SIG-M5 treated with dmso at 0.1 percent for 504 hours (cell line): Measurements from ENCODE around the gene F2R.
A peak's percentile ranks its signal among the peaks of the same experiment; 100 is the strongest.
"Not testable (repeated sequence)": the region's sequence is repeated elsewhere in the genome, so short reads cannot be mapped to it uniquely, and the experiment has no call there.

Experiments
- DNase-seq: peaks from one replicate; lab custom pipeline; 2025; ENCODE audit not compliant: unreplicated experiment; lab: John Stamatoyannopoulos, UW

Gene F2R

DNA sequence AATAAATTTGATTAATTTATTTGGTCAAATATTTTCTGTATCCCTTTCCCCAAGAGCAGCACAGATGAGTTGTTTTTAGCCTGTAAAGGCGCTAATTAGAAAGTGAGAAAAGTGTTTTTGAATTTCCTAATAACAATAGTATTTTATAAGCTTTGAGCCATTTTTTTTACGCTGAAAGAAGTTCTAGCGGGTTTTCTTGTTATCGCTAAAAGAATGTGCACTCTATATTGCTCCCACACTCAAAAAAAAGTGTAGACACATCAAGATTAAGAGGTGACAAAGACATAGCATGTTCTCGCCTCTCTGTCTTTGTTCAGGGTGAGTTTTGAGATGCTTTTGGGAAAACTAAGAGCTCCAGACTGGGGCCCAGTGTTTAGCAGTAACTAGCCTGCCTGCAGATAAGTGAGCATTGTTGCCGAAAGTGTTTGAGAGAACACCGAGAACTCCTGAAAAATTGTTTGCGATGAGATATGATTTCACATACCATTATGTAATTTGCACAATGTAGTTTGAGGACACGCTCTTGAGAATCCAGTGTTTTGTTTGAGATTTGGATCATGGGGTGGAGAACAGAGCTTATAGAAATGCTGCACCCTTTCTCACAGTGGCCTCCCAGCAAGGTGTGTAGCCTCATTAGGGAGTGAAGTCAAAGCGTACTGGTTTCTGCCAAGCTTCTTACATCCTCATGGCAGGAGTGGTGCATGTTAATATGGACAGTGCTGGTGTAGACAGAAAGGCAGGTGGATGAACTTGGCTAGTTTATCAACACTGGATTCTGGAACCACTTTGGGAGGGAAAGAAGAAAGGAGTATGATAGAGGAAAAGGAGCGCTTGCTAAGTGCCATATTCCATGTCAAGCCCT, 1.5 kb downstream of the F2R start:
- DNase-seq, result no peak

DNA sequence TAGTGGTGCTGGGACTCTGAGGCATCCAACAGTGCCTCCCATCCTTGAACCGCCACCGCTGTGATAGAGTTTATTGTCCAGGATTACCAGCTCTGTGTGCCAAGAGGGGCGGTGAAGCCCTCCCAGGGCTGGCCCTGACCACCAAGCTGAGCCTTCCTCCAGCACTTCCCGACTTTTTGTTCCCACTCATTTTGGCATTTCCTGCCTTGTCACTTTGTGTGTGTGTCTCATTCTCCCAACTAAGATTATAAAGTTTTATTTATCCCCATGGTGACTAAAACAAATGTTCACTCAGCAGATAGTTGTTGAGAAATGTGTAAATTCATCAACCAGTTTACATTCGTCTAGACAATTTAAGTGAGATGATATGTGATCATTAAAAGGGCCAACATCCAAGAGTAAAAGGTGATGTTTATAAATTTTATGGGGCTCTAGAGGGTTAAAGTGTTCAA, 2.5 kb downstream of the F2R start:
- DNase-seq, result no peak

DNA sequence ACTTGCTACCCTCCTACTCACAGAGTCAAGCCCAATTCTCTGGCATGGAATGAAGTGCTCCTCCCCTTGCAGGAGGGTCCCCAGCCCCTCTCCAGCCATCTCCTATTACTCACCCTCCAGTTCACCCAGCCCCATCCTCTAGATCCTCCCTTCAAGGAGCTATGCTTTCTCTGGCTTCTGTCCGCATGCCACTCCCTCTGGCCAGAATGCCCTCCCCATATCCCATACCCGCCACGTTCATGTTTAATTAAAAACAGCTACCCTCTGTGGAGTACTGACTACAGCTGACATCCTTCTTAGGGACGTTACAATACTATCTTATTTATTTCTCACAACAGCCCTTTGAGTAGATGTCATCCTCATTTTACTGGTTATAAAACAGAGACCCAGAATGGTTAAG, 3.0 kb downstream of the F2R start:
- no peak for DNase-seq

DNA sequence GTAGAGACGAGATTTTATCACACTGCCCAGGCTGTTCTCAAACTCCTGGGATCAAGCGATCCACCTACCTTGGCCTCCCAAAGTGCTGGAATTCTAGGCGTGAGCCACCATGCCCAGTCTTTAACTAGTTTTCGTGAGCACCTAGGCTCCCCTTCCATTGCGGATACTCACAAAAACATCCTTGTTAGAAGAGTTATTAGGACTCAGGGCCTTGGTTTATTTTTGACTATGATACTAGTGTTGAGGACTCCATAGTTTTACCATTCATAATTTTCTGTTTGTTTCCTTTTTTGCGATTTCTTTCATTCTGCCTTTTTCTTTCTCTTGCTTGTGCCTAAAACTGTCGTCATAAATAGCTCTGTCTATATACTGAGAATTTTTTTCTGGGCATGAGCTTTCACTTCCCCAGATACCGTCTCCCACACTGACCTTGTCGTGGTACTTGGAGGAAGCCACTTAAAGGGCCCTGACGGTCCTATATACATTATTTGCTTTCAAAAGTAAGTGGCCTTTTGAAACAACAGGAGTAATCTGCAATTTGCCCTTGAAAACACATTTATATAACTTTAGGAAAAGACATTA, 5.2 kb downstream of the F2R start:
- peak; percentile 78 for DNase-seq

DNA sequence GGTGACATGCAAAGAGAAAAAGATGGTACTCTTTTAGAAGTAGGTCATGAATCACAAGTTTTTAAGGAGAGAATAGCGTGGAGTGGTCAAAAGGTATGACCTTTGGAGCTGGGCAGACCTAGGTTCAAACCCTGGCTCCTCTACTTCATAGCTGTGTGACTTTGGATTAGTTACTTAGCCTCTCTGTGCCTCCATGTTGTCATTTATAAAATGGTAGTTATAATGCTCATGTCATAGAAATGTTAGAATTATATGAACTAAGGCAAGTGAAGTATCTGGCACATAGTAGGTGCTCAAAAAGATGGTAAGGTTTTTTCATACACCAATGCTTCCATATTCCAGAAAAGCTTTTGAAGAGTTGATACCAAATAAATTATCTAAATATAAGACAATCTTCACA, 7.3 kb downstream of the F2R start:
- no peak for DNase-seq

DNA sequence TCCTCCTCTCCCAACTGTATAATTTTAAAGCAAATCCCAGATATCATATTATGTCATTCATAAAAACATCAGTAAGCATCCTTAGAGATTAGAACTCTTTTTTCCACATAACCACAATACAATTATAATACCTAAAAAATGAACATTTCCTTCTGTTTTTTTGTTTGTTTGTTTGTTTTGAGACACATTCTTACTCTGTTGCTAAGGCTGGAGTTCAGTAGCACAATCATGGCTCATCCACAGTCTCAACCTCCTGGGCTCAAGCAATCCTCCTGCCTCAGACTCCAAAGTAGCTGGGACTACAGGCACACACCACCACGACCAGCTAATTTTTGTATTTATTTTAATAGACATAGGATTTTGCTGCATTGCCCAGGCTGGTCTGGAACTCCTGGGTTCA, 8.0 kb downstream of the F2R start:
- DNase-seq, result no peak

DNA sequence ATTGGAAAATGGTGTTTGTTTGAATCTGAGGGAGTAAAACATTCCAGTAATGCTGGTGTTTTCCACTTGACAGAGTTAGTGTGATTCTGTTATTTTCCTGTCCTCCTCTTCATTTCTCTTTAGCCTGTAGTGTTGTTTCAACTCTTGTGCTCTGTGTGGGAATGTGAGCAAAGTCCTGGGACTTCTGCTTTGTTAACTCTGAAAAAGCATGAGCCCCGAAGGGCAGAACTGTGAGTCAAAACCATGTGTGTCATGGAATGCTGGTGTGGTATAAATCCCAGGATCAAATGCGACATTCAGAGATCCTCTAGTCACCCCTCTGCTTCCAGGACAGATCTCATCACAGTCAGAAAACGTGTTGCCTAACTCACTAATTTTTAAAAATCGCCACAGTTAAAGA, 8.9 kb downstream of the F2R start:
- DNase-seq, result no peak

DNA sequence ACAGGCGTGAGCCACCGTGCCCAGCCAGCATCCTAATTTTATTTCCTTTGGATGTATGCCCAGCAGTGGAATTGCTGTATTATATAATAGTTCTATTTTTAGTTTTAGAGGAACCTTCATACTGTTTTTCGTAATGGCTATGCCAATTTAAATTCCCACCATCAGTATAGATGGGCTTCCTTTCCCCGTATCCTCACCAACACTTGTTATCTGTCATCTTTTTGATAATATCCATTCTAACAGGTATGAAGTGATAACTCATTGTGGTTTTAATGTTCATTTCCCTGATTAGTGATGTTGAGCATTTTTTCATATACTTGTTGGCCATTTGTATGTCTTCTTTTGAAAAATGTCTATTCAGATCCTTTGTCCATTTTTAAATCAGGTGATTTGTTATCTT, 13.0 kb downstream of the F2R start:
- no peak for DNase-seq

DNA sequence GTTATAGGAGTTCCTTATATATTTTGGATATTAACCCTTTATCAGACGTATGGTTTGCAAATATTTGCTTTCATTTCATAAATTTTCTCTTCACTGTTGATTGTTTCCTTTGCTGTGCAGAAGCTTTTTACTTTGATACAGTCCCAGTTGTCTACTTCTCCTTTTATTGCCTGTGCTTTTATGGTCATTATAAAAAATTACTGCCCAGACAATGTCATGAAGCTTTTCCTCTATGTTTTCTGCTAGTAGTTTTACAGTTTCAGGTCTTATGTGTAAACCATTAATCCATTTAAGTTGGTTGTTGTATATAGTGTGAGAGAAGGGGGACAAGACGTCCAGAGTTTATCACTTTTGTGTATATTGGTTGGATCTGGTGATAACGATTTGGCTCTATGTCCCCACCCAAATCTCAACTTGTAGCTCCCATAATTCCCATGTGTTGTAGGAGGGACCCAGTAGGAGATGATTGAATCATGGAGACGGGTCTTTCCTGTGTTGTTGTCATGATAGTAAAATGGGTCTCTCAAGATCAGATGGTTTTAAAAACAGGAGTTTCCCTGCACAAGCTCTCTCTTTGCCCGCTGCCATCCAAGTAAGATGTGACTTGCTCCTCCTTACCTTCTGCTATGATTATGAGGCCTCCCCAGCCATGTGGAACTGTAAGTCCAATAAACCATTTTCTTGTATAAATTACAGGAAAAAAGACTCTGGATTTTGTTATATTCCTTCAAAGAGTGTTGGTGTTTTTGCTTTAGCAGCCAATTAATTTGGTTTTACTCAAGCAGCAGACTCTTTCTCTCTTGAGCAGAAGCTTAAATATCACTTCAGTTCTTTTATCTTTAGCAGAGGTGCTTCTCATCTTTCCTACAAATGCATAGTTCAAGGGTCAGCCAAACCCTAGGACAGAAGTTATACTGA, 13.7 kb downstream of the F2R start:
- DNase-seq, result no peak

DNA sequence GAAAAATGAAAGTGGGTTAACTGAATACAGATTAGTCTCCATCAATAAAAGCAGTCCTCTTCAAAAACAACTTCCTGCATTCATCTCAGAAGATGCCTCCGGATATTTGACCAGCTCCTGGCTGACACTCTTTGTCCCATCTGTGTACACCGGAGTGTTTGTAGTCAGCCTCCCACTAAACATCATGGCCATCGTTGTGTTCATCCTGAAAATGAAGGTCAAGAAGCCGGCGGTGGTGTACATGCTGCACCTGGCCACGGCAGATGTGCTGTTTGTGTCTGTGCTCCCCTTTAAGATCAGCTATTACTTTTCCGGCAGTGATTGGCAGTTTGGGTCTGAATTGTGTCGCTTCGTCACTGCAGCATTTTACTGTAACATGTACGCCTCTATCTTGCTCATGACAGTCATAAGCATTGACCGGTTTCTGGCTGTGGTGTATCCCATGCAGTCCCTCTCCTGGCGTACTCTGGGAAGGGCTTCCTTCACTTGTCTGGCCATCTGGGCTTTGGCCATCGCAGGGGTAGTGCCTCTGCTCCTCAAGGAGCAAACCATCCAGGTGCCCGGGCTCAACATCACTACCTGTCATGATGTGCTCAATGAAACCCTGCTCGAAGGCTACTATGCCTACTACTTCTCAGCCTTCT, 16.6 kb downstream of the F2R start:
- no peak for DNase-seq

DNA sequence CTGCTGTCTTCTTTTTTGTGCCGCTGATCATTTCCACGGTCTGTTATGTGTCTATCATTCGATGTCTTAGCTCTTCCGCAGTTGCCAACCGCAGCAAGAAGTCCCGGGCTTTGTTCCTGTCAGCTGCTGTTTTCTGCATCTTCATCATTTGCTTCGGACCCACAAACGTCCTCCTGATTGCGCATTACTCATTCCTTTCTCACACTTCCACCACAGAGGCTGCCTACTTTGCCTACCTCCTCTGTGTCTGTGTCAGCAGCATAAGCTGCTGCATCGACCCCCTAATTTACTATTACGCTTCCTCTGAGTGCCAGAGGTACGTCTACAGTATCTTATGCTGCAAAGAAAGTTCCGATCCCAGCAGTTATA, 17.1 kb downstream of the F2R start:
- no peak for DNase-seq

DNA sequence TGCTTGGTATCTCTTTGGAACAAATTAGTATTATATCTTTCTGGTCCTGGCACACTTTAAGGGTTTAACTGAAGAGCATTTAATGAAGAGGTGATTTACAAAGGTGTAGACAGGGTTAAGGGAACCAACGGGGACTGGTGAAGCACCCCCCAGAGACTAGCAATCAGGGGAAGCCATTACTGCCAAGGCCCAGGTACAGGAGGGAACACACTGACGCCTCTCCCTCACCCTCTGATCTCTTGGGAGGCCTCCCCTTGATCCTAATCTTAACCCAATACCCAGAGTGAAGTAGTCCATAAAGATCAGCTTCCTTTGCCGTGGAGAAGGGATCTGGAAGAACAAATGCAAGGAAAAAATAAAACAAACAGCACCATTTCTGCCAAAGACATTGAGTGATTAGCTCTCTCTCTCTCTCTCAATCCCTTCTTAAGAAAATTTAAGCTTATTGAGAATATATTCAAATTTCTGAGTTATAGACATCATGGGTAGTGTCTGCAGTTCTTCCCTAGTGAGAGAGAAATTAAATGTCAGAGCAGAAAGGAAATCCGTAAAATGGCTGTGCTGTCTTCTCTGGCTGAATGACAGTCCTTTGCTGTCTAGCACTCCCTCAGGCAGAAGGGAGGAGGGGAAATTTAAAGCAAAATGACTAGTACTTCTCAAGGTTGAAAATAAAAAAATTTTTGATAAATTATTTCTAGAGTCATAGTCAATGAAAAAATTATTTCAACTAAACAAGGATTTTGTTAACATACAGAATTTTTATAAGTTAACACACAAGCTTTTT, 20.0 kb downstream of the F2R start:
- no peak for DNase-seq

DNA sequence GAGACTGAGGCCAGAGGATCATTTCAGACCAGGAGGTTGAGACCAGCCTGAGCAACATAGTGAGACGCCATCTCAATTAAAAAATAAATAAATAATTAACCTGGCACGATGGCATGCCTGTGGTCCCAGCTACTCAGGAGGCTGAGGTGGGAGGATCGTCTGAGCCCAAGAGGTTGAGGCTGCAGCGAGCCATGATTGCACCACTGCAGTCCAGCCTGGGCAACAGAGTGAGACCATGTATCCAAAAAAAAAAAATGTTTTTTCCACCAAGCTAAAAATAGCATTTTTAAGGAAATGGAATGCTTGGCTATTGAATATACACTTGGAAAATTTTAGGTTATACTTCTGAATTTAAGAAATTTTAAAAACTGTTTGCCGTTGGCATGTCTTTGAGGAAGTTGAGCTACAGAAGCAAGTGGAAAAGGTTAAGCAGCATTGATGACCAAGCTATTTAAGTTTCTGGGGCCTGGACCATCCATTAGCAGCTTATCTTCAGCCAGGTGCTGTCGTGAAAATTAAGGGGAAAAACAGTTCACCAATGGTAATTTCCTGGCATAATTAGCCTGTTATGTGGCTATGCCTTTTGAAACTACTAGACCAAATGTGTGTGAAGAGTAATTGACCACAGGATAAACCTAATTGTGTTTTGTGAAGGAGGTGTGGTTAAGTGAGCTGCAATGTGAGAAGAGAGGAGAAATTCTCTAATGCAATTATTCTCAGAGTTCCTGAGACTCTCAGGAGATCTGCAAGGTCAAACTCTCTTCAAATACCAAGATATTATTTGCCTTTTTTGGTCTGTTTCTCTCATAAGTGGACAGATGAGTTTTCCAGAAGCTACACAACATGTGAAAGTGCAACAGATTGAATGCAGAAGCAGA, 21.0 kb downstream of the F2R start:
- no peak for DNase-seq

DNA sequence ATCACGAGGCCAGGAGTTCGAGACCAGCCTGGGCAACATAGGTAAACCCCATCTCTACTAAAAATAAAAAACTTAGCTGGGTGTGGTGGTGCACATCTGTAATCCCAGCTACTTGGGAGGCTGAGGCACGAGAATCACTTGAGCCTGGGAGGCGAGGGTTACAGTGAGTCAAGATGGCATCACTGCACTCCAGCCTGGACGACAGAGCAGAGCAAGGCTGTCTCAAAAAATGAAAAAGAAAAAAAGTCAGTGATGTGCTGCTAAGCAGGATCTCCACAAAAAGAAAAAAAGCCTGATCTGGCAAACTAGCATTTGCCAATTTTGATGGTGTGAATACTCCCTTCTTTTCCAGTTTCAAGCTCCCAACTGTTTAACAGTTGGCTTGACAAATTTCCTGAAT, 21.9 kb downstream of the F2R start:
- no peak for DNase-seq

DNA sequence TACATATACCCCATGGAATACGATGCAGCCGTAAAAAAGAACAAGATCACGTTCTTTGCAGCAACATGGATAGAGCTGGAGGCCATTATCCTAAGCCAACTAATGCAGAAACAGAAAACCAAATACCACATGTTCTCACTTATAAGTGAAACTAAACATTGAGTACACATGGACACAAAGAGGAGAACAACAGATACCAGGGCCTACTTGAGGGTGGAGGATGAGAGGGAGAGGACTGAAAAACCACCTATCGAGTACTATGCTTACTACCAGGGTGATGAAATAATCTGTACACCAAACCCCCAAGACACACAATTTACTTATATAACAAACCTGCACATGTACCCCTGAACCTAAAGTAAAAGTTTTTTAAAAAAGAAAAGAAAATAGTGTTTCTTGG, 25.6 kb downstream of the F2R start:
- not testable (repeated sequence) for DNase-seq

DNA sequence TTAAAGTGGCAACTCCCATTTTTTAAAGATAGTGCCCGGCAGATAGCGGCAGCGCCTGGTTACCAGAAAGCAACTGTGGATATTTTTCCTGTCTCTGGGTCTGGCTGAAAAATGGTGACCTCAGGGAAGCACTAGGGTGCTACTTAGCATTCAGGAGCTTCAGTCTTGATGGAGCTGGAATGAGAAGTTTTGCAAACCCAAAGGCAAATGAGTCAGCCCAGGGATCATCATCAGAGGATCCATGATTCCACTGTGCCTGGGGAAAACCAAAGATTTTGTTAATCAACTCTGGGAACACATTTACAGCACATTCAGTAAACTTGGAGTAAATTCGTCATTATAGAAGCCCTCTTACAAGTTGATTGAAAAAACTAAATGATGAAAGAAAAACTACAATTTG, 26.7 kb downstream of the F2R start:
- DNase-seq, result no peak

DNA sequence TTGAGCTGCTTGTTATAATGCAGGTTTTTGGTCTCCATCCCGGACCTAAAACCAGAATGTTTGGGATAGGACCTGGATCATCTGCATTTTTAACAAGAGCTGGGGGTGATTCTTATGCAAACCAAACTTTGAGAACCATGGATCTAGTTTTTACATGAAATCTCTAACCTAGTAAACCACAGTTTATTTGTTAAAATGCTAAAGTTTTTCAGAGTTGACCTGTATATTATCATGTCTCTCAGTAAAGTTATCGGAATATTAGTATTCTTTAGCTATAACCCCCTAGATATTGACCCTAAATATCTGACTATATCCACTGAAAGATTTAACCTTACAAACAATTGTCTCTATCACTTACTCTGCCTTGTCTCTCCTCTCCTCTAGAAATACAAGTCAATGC, 28.7 kb downstream of the F2R start:
- no peak for DNase-seq

DNA sequence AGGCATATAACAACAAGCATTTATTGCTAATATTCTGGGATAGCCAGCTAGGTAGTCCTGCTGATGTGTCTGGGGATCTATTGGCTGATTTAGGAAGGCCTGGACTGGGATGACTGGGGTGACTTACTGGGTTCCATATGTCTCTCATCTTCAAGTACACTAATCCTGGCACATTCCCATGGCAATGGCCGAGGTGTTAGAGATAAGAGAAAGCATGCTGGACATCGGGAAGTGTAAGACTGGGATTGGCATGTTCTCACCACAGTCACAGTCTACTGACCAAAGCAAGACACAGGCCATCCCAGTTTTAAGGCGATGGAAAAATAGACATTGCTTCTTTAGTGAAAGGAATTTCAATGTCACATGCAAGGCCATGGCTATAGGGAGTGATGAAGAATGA, 29.7 kb downstream of the F2R start:
- DNase-seq, result no peak

DNA sequence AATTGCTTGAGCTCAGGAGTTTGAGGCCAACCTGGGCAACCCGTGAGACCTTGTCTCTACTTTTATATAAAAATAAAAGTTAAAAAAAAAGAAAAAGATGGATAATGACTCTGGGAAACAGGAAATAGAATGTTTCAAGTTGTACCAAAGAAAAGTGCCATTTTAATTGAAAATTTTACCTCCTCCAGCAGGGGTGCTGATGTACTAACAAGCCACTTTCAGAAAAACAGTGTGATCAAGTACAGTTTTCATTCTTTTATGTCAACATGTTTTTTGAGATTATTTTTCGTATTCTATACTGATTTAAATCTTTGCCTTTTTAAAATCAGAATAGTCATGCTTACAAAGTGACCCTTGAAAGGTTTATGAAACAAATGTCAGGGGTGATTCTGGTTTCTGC, 30.8 kb downstream of the F2R start:
- DNase-seq, result no peak

DNA sequence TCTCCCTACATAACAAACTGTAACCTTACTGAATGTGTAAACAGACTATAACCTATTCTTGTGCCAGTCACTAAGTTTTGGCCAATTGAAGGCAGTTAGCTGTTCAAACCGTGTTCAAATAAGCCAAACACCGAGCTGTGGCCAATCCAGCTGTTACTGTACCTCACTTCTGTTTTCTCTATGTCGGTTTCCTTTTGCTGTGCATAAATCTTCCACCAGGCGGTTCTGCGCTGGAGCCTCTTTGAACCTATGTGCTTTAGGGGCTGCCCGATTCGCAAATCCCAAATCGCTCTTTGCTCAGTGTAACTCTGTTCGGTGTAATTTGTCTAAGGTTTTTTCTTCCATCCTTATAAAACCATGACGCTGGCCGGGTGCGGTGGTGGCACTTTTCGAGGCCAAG, 31.8 kb downstream of the F2R start:
- no peak for DNase-seq
